Adipose tissue (tissue), 3 donors: ENCODE results near the gene POLR1C. TPM values are rescaled to one million over a fixed set of nuclear protein-coding genes. Genes with fewer than 3 reads are reported as not detected.
"Not testable (repeated sequence)": the region's sequence is repeated elsewhere in the genome, so short reads cannot be mapped to it uniquely, and the experiment has no call there.

ENCODE experiments used
- H3K27ac ChIP-seq: one replicate; pipeline ENCODE4 v1.5.1; 2013; ENCODE audit warnings: low read depth, low read length
- WGBS, 3 donors: extraction: QIAGEN DNeasy Blood & Tissue Kit; methylation state at CpG; one replicate each; pipeline ENCODE4 v1.1.7; 2013; 5-methylcytosine and 5-hydroxymethylcytosine counted together
- polyA plus RNA-seq, 3 donors: library from polyadenylated mRNA; stranded (reverse); fragments of 200-250 nt; gene quantifications; one replicate each; pipeline ENCODE4 v1.2.3, GENCODE V29; 2013
- donor health status: healthy with polysubstance abuse.
- donor health status: Bipolar disorder and iron deficiency.
- donor health status: healthy.

The POLR1C gene
- polyA plus RNA-seq, 3 donors, result 17.0 to 48.2 (median 19.2) TPM

DNA sequence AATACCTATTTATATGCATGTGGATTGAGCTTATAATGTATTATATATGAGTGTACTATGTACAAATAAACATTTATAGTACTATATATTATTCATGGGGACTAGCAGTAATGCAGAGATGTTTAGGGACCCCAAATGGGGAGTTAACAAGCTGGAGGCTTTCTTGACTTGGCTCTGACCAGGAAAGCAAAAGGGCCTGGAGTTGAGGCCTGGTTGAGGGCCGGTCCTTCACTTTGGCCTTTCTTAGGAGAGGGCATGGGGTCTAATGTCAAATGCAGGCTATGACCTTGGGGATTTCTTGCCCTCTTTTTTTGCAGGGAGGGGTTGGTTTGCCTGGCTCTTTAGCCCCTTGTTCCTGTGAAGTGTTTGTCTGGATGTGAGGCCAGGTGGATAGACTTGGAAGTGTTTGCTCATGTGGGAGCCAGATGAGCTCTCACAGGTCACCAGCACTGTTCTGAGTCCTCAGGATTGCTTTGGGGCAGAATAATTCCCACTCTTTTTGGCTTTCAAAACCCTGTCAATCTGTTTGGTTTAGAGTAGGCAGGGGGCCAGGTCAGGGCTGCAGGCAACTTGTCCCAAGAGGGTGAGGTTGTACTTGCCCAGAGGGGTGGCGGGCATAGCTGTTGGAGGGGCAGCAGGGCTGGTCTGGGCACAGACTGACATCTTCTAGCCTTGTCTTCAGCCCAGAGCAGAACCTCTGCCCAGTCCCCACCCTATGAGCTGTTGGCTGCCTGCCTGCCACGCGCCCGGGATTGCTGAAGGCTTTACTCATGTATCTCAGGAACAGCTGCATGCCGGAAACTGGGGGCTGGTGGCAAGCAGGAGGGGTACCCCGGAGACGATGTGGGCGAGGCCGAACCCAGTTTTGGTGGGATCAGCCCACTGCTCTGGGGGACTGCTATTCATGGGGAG, 24.9 kb upstream of the POLR1C start:
- WGBS, 3 donors, result 42 to 54% (median 49%) methylated on average over 10 of the region's 10 CpGs
- H3K27ac ChIP-seq, result no peak overlapping the region

DNA sequence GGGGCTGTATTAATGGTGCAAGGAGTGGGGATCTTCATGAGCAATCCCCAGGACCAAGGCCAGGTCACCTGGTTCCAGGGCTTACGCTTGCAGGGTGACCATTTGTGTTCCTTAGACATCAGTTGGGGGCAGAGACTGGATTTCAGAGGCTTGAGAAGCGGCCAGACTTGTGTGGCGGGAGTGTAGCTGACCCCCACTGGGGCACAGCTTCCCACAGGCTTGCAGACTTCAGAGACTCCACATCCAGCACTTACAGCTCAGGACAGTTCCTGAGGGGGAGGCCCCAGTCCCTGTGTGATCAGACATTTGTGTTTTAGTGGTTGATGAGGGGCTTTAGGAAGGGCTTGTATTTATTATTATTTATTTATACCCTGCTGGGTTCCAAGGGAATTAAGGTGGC, 24.2 kb upstream of the POLR1C start:
- H3K27ac ChIP-seq, result no peak overlapping the region
- 69 to 88% (median 76%) methylated on average over 3 of the region's 3 CpGs for WGBS, 3 donors

DNA sequence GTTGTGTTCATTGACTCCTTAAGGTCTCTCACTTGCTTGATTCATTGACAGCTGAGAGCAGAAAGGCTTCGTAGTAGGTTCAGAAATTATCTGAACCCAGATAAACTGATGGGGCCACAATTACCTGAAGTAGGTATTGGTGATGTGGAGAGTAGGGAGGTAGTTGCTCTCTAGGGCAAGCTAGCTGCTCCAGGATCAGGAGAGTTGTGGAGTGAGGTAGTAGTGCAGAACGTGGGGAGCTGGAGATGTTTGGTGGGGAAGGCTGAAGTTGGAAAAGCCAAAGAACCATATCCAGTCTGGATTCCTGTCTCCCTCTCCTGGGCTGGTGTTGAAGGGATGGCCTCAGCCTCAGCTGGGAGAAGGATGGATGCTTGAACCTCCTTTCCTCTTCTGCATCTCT, 23.7 kb upstream of the POLR1C start:
- H3K27ac ChIP-seq, result no peak overlapping the region
- WGBS, 3 donors, result 75 to 88% (median 88%) methylated on average over 2 of the region's 2 CpGs

- WGBS, 3 donors, result 74 to 93% (median 93%) methylated on average over 7 of the region's 7 CpGs
- no peak overlapping the region for H3K27ac ChIP-seq
Measured at GRCh38 chr6:43493833-43494232, 23.1 kb upstream of the POLR1C start.

DNA sequence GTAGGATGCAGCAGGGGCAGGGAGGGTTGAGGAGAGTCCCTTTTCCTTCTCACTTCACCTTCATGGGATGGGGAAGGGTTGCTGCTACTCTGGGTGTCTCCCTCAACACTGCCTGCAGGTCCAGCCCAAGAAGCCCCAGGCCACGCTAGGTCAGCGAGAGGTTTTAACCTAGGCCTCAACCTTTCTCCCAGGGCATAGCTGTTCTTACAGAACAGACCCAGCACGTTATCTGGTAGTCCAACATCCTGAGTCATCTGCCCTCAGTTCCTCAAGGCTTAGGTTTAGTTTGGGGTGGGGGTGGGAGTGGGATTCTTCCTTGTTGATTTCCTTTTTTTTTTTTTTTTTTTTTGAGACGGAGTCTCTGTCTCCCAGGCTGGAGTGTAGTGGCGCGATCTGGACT, 22.6 kb upstream of the POLR1C start:
- H3K27ac ChIP-seq, result no peak overlapping the region
- WGBS, 3 donors, result 93 to 96% (median 94%) methylated on average over 6 of the region's 6 CpGs

GRCh38 chr6:43494766-43495165, 22.1 kb upstream of the POLR1C start:
- 90 to 95% (median 93%) methylated on average over 4 of the region's 4 CpGs for WGBS, 3 donors
- H3K27ac ChIP-seq, result no peak overlapping the region

DNA sequence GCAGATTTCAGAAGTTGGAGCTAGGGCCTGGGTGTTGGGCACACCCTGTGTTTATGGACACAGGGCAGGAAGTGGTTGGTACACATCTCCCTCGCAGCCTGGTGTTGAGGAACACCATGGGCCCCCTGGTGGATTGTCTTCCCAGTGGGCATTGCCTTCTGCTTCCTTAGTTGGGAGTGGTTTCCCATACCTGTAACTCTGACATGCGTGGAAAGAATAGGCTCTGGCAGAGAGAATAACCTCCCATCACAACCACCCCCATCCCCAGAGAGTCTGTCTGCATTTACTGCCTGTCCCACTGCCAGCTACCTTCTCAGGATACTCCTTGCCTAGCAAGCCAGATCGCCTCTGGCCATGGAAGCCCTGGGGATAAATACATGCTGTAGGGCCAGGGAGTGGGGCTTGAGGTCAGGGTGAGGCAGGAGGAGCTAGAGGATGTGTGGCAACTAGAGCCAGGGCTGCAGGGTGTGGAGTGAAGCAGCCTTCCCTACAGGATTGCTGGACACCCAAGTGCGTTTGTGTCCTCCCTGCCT, 21.4 kb upstream of the POLR1C start:
- H3K27ac ChIP-seq, result no peak overlapping the region
- WGBS, 3 donors, result 61 to 85% (median 66%) methylated on average over 4 of the region's 4 CpGs

DNA sequence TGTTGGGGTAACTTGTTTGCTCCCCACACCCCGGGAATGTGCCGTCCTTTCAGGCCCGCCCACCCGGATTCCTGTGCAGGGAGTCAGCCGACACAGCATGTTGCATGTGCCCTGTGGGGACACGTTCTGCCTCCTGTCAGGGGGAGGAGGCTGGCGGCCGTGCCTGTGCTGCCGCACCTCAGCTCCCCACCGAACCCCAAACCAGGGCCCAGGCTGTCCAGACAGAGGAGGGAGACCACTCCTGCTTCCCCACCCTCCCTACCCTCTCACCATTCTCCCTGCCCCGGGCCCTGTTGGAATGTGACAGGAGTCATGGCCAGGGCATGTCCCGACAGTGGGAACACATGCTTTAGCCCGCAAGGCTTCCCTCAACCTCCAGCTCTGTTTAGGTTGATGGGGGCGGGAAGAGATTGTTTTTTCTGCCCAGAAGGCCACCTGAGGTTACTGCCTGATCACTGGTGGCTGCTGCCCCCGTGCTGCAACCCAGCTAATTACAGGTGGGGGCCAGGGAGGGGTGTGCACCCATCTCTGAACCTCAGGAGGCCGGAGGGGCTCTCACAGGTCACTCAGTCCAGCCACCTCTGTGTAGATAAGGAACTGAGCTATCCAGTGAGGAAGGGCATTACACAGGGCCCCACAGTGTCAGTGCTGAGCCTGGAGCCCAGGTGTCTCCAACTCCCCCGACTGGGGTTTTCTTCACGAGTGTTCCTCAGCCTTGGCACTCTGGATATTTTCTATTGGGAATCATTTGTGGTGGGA, 20.3 kb upstream of the POLR1C start:
- 59 to 68% (median 64%) methylated on average over 14 to 18 of the region's 18 CpGs for WGBS, 3 donors
- H3K27ac ChIP-seq, result no peak overlapping the region

DNA sequence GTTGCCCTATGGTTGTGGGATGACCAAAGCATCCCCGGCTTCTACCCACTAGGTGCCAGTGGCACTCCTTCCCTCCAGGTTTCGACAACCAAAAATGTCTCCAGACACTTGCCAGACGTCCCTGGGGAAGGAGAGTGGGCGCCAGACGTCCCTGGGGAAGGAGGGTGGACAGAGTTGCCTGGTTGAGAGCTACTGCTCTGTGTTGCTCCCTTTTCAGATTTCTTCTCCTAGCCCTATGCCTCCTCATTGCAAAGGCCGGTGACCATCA, 19.8 kb upstream of the POLR1C start:
- no peak overlapping the region for H3K27ac ChIP-seq
- 84 to 94% (median 84%) methylated on average over 6 of the region's 6 CpGs for WGBS, 3 donors

DNA sequence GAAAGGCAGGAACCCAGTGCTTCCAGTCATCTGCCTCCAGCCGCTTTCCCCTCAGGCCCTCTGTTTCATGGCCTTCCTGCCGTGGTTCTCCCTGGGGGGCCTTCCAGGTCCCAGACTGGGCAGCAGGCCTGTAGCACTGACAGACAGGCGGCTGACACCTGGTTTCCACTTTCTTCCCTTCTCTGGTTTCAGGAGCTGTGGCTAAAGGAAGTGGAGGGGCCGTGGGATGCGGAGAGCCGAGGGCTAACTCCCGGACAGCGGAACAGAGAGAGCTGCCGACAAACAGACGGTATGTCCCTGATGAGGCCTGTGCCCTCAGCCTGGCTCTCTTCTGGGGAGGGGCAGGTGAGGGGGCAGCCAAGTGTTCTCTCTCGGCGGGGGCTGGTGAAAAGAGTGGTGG, 19.2 kb upstream of the POLR1C start:
- H3K27ac ChIP-seq, result no peak overlapping the region
- 88 to 93% (median 92%) methylated on average over 12 of the region's 12 CpGs for WGBS, 3 donors

GRCh38 chr6:43498291-43498690, 18.6 kb upstream of the POLR1C start:
- 94 to 95% (median 94%) methylated on average over 5 of the region's 5 CpGs for WGBS, 3 donors
- not testable (repeated sequence) for H3K27ac ChIP-seq

- no peak overlapping the region for H3K27ac ChIP-seq
- WGBS, 3 donors, result 76 to 91% (median 83%) methylated on average over 12 of the region's 12 CpGs
Measured at GRCh38 chr6:43499028-43499815, 17.7 kb upstream of the POLR1C start.

- WGBS, 3 donors, result 92 to 98% (median 93%) methylated on average over 3 of the region's 3 CpGs
- no peak overlapping the region for H3K27ac ChIP-seq
Measured at GRCh38 chr6:43500921-43501320, 16.0 kb upstream of the POLR1C start.

- WGBS, 3 donors, result 75 to 95% (median 80%) methylated on average over 4 of the region's 4 CpGs
- H3K27ac ChIP-seq, result no peak overlapping the region
Measured at GRCh38 chr6:43502666-43503065, 14.2 kb upstream of the POLR1C start.

DNA sequence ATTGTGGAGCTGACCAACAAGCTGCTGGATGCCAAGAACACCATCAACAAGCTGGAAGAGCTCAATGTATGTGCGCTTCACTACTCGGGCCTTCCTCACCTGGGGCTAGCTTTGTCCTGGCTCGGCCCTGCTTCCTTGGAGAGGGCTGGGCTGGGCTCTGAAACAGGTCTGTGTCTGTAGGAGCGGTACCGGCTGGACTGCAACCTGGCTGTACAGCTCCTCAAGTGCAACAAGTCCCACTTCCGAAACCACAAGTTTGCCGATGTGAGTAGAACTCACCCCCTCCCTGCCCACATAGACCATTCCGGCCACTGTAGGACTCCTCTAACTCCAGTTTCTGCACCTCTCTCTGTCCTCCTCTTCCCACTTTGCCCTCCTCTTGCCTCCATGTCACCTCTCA, 13.4 kb upstream of the POLR1C start:
- H3K27ac ChIP-seq, result no peak overlapping the region
- WGBS, 3 donors, result 90 to 92% (median 91%) methylated on average over 8 of the region's 8 CpGs

DNA sequence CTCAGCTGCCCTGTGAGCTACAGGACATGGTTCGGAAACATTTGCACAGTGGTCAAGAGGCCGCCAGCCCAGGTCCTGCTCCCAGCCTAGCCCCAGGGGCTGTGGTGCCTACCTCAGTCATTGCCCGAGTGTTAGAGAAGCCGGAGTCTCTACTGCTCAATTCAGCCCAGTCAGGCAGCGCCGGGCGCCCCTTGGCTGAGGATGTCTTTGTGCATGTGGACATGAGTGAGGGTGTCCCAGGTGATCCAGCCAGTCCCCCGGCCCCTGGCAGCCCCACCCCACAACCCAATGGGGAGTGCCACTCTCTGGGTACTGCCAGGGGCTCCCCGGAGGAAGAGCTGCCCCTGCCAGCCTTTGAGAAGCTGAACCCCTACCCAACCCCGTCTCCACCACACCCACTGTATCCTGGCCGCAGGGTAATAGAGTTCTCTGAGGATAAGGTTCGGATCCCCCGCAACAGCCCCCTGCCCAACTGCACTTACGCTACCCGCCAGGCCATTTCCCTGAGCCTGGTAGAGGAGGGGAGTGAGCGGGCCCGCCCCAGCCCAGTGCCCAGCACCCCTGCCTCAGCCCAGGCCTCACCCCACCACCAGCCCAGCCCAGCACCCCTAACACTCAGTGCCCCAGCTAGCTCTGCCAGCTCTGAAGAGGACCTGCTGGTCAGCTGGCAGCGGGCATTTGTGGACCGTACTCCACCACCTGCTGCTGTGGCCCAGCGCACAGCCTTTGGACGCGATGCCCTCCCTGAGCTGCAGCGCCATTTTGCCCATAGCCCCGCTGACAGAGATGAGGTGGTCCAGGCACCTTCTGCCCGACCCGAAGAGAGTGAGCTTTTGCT, 11.9 kb upstream of the POLR1C start:
- H3K27ac ChIP-seq, result no peak overlapping the region

GRCh38 chr6:43505718-43506117, 11.2 kb upstream of the POLR1C start:
- no peak overlapping the region for H3K27ac ChIP-seq
- WGBS, 3 donors, result 63 to 79% (median 75%) methylated on average over 6 of the region's 6 CpGs

More for the DNA sequence above, 11.9 kb upstream of the POLR1C start:
- WGBS, 3 donors, result 93 to 94% (median 94%) methylated on average over 23 to 26 of the region's 26 CpGs

DNA sequence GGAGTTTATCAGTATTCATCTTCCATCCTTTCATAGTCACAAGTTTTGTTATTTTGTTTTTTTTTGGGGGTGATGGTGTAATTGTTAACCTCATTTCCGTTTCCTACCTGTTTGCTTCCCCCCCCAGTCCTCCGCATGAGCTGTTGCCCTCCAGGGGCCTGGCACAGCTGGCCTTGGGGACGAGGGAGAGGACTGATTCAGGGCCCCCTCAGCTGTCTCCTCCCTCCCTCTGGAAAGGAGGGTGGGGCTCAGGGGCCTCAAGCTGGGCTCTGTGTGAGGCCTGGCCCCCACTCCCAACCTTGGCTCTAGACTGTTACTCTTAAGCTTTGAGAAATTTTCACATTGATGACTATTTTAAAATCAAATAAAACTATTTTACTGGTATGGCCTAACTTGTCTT, 10.7 kb upstream of the POLR1C start:
- WGBS, 3 donors, result 75 to 91% (median 78%) methylated on average over 3 of the region's 3 CpGs
- no peak overlapping the region for H3K27ac ChIP-seq
